COLO829 (cell line): ENCODE measurements around the gene SNRPF.

Experiments
- DNase-seq: peaks from one replicate; pipeline ENCODE4 v3.0.0; 2012; ENCODE audit warnings: low spot score

The SNRPF gene

DNA sequence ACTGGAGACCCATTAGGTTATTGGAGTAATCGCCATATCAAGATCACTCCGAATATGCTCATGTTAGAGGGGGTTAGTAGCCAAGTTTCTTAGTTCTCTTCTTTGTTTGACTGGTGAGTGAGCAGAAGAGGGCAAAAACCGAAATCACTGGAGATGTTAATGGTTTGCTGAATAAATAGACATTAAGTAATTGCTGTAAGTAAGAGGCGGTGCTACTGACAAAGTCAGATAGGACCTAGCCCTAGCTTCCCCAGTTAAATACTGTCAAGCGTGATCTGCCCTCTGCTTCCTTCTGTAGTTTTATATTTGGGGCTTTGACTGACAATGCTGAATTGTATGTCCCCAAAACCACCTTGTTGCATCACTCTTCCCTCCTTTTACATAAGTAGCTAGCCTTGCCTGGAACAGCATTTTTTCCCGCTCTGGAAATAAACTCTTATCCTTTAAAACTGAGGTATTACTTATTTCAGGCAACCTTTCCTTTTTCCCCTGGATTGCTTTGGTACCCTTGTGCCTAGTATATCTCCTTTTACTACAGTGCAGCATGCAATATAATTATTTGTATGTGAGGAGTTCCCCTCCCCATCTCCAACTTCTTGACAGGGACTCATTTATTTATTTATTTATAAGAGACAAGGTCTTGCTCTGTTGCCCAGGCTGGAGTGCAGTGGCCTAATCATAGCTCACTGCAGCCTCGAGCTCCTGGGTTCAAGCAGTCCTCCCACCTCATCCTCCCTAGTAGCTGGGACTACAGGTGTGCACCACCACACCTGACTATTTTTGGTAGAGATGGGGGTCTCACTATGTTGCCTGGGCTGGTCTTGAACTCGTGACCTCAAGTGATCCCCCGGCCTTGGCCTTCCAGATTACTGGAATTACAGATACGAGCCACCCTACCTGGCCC lies 1.4 kb downstream of the SNRPF start:
- no peak for DNase-seq

DNA sequence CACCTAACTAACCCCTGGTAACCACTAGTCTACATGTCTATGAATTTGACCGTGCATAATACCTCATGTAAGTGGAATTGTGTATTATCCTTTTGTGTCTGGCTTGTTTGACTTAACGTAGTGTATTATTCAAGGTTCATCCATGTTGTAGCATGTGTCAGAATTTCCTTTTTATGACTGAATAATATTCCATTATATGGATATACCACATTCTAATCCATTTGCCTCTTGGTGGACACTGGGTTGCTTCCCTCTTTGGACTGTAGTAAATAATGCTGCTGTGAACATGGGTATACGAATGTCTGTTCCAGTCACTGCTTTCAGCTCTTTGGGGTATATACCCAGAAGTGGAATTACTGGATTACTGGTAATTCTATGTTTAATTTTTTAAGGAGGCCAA lies 3.3 kb downstream of the SNRPF start:
- DNase-seq, result no peak

DNA sequence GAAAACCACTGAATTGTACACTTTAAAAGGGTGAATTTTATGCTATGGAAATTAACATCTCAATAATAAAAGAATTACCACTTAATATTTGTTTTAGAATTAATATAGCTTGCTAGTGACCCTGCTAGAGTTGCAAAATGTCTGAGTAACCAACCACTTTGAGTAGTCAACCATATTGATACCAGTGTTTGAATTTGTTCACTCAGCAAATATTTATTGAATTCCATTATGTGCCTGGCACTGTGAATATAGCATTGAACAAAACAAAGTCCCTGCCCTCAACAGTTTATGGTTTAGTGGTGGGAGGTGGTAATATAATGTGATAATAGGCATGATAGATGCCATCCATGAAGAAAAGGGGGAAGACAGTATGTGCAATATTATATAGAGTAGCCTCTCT lies 4.6 kb downstream of the SNRPF start:
- no peak for DNase-seq

- no peak for DNase-seq
Observed at GRCh38 chr12:95870897-95871296, 12.1 kb downstream of the SNRPF start.

DNA sequence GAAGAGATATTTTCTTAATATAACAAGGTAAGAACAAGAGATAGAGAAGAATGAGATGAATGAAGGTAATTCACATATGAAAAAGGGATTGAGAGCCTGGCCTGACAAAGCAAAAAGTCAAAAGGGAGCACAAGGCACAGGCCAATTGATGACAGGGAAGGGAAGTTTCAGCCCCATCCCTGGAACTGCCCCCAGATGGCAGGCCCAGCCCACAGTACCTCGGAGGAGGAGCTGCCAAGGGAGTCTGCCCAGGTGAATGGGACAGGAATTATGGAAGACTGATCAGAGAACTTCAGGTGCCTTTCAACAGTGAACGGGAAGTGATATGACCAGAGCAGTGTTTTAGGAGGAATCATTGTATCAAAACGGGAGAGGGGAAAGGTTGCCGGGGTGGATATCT lies 15.7 kb downstream of the SNRPF start:
- DNase-seq, result no peak

GRCh38 chr12:95877622-95878021 lies 18.9 kb downstream of the SNRPF start:
- no peak for DNase-seq

DNA sequence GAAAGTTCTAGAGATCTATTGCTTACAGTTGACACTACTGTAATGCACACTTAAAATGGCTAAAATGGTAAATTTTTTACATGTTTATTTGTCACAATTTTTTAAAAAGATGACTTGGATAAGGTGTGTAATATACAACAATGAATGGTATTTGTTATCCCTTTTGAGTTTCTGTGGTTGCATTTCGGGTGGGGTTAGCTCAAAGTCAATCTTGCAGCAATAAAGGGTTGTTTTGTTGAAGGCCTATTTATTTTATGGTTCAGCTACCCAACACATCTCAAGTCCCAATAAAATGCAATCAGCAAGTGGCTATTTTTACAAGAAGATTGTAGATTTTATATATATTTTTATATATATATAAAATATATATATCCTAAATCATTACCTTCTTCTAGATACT lies 22.1 kb downstream of the SNRPF start:
- no peak for DNase-seq

- DNase-seq, result no peak
Observed at GRCh38 chr12:95881331-95881955, 22.7 kb downstream of the SNRPF start.

DNA sequence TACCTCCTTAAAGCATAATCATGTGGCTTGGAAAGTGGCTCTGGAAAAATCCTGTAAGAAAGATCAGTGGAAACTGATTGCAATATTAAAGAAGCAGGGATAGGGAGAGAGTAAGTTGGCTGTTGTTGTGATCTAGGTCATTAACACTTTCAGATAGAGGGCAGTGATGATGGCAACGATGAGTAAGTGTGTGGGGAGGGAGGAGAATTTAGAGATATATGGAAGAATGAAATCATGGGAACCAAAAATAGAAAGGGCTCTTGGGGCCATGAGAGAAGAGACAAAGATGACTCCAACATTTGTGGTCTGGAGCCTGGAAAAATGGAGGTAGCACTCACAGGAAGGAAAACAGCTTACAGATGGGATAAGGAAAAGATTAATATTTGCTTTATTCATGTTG lies 23.3 kb downstream of the SNRPF start:
- no peak for DNase-seq

DNA sequence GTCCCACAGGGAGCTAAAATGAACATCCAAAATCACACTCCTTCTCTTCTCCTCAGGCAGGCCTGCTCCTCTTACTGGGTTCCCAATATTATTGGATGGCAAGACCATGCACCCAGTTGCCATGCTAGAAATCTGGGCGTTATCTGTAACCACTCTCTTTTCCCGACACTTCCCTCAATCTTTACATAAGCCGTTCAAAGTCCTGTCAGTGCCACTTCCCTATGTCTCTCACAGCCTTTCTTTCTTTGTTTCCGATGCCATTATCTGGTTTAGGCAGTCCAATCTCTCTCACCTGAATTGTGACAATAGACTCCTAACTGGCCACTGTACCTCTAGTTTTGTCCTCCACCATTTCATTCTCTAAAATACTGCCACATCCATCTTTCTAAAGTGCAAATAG lies 24.1 kb downstream of the SNRPF start:
- no peak for DNase-seq

- DNase-seq, result peak; percentile 24
Observed at GRCh38 chr12:95884998-95885397, 26.2 kb downstream of the SNRPF start.

DNA sequence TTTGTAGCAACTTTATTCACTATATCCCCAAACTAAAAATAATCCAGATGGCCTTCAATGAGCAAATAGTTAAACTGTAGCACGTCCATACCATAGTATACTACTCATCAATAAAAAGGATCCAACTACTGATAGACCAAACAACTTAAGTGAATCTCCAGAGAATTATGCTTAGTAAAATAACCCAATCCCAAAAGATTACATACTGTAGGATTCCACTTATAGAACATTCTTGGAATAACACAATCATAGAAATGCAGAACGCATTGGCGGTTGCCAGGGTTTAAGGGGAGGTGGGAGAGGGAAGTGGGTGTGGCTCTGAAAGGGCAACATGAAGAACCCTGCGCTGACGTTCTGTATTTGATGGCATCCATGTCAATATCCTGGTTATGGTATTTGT lies 28.6 kb downstream of the SNRPF start:
- DNase-seq, result no peak

- DNase-seq, result no peak
Observed at GRCh38 chr12:95890958-95891357, 32.2 kb downstream of the SNRPF start.

GRCh38 chr12:95896846-95897245 lies 38.1 kb downstream of the SNRPF start:
- no peak for DNase-seq

DNA sequence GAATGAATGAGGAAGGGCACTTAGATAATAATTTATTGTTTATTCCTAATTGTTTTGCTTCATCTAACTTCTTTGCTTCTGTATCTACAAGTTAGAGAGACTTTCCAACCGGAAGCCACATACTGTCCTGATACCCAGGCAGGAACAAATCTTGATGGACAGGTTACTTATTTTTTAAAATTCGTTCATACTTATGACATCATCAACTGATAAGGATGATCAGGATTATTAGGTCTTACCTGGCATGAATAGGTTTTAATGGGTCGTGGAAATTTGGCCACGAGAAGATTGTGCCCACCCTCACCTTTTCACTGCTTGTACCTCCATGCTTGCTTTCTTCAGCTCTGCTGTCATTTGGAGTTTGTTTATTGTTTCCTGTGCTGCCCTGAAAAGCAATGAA lies 39.3 kb downstream of the SNRPF start:
- DNase-seq, result no peak

DNA sequence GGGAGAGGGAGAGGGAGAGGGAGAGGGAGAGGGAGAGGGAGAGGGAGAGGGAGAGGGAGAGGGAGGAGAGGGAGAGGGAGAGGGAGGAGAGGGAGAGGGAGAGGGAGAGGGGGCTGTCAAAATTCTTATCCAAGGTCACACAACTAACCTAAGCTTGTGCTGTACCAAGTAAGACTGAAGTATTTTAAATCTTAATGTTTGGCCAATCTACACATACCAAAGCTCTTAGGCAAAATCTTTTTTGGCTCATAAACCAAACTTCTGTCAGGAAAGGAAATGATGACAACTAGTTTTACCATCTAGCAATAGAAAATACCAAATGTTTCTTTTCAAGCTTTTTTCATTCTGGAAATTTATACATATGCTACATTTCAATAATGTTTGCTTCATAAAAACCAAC lies 49.8 kb downstream of the SNRPF start:
- no peak for DNase-seq

DNA sequence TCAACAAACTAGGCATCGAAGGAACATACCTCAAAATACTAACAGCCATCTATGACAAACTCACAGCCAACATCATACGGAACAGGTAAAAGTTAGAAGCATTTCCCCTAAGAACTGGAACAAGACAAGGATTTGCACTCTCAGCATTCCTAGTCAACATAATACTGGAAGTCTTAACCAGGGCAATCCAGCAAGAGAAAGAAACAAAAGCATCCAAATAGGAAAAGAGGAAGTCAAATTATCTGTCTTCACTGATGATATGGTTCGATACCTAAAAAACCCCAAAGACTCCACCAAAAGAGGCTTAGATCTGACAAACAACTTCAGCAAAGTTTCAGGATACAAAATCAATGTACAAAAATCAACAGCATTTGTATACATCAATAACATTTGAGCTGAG lies 51.1 kb downstream of the SNRPF start:
- DNase-seq, result no peak
